Glutamatergic neuron (in vitro differentiated cells): ENCODE measurements around the gene TRMT10B. TPM values are rescaled to one million over a fixed set of nuclear protein-coding genes. Genes with fewer than 3 reads are reported as not detected.
"Not testable (repeated sequence)": the region's sequence is repeated elsewhere in the genome, so short reads cannot be mapped to it uniquely, and the experiment has no call there.

Experiments
- DNase-seq: peaks from one replicate; pipeline ENCODE4 v3.0.0; 2022
- H3K27ac Mint-ChIP-seq: one replicate; pipeline ENCODE4 v1.8.0; 2020; ENCODE audit warnings: mild to moderate bottlenecking, mixed read lengths, inconsistent platforms; ENCODE audit not compliant: unreplicated experiment
- H3K27me3 Mint-ChIP-seq: one replicate; pipeline ENCODE4 v1.8.0; 2020; ENCODE audit warnings: mild to moderate bottlenecking, moderate library complexity, mixed read lengths, inconsistent platforms; ENCODE audit not compliant: unreplicated experiment
- H3K36me3 Mint-ChIP-seq: one replicate; pipeline ENCODE4 v1.8.0; 2020; ENCODE audit warnings: mild to moderate bottlenecking, mixed read lengths, inconsistent platforms; ENCODE audit not compliant: unreplicated experiment
- H3K4me1 Mint-ChIP-seq: one replicate; pipeline ENCODE4 v1.8.0; 2020; ENCODE audit warnings: mild to moderate bottlenecking, low read depth, mixed read lengths, inconsistent platforms; ENCODE audit not compliant: unreplicated experiment
- H3K4me3 Mint-ChIP-seq: one replicate; pipeline ENCODE4 v1.8.0; 2020; ENCODE audit warnings: mild to moderate bottlenecking, mixed read lengths, inconsistent platforms; ENCODE audit not compliant: unreplicated experiment
- H3K9me3 Mint-ChIP-seq: one replicate; pipeline ENCODE4 v1.8.0; 2020; ENCODE audit warnings: mild to moderate bottlenecking, moderate library complexity, mixed read lengths, inconsistent platforms; ENCODE audit not compliant: unreplicated experiment
- CTCF ChIP-seq: fragments of 200-600 bp; sonication (generic); IDR thresholded peaks from one replicate; pipeline ENCODE4 v1.5.0; 2021; ENCODE audit not compliant: partially characterized antibody, unreplicated experiment
- total RNA-seq: library from RNA; stranded (reverse); fragmentation: NEBNext Ultra II Directional; extraction: Animal tissue kit (Norgen Biotek cat#: 25700); gene quantifications from one replicate; pipeline ENCODE4 v1.2.1, GENCODE V29; 2021; ENCODE audit not compliant: unreplicated experiment

Gene TRMT10B
- total RNA-seq, 1 donor from 2014 or later: 8.8 TPM

- H3K27me3 Mint-ChIP-seq: no peaks in the 10 kb centered on the region
- no peaks in the 10 kb centered on the region for H3K4me1 Mint-ChIP-seq
- no peak overlapping the region for H3K4me3 Mint-ChIP-seq
- no peak overlapping the region for H3K27ac Mint-ChIP-seq
- DNase-seq: no peak
- no peaks in the 10 kb centered on the region for H3K36me3 Mint-ChIP-seq
- no peak for TF ChIP-seq CTCF
- no peaks in the 10 kb centered on the region for H3K9me3 Mint-ChIP-seq
These were observed 58.4 kb downstream of the TRMT10B start for GRCh38 chr9:37811906-37812476.

- DNase-seq: no peak
- H3K36me3 Mint-ChIP-seq: no peaks in the 10 kb centered on the region
- no peak for TF ChIP-seq CTCF
- H3K27me3 Mint-ChIP-seq: no peaks in the 10 kb centered on the region
- H3K4me1 Mint-ChIP-seq: no peaks in the 10 kb centered on the region
- no peaks in the 10 kb centered on the region for H3K9me3 Mint-ChIP-seq
- no peak overlapping the region for H3K27ac Mint-ChIP-seq
- H3K4me3 Mint-ChIP-seq: no peak overlapping the region
These were observed 59.3 kb downstream of the TRMT10B start for GRCh38 chr9:37812773-37813379.

GRCh38 chr9:37818849-37819248, 65.2 kb downstream of the TRMT10B start:
- Mint-ChIP-seq H3K4me1 (no peaks in the 10 kb centered on the region), H3K27me3 (no peaks in the 10 kb centered on the region), H3K27ac (no peak overlapping the region), H3K36me3 (no peaks in the 10 kb centered on the region), H3K9me3 (no peaks in the 10 kb centered on the region), H3K4me3 (no peak overlapping the region)
- no peak for DNase-seq
- no peak for TF ChIP-seq CTCF

GRCh38 chr9:37820142-37820541, 66.5 kb downstream of the TRMT10B start:
- Mint-ChIP-seq H3K27ac (no peak overlapping the region), H3K36me3 (no peaks in the 10 kb centered on the region), H3K4me3 (no peak overlapping the region), H3K27me3 (no peaks in the 10 kb centered on the region), H3K4me1 (no peaks in the 10 kb centered on the region), H3K9me3 (no peaks in the 10 kb centered on the region)
- no peak for TF ChIP-seq CTCF
- DNase-seq: no peak

- not testable (repeated sequence) for H3K9me3 Mint-ChIP-seq, H3K4me1 Mint-ChIP-seq, H3K36me3 Mint-ChIP-seq, H3K4me3 Mint-ChIP-seq, H3K27ac Mint-ChIP-seq, DNase-seq, H3K27me3 Mint-ChIP-seq
These were observed 71.6 kb downstream of the TRMT10B start for GRCh38 chr9:37825174-37825573.
